SK-N-SH (cell line): ENCODE results near the gene STK35. TPM values are rescaled to one million over a fixed set of nuclear protein-coding genes. Genes with fewer than 3 reads are reported as not detected.

Experiments
- CTCF ChIA-PET: fragments of 300-600, 350-600 bp; formaldehyde crosslinking; extraction: SDS; loops from one replicate; lab custom pipeline; 2021; lab: Yijun Ruan, JAX
- POLR2A ChIA-PET: fragments of 350-600 bp; sonication (Branson Sonifier 250); formaldehyde crosslinking; extraction: SDS; loops from one replicate; lab custom pipeline; 2020; ENCODE audit warnings: antibody characterized with exemption, inconsistent platforms; lab: Yijun Ruan, JAX
- DNase-seq: peaks from one replicate; pipeline ENCODE4 v3.0.0; 2012
- H2AFZ ChIP-seq: fragments of 200-600 bp; sonication (generic); 2 replicates; pipeline ENCODE4 v1.8.1; 2016; ENCODE audit warnings: antibody characterized with exemption, mild to moderate bottlenecking, low read depth
- H3F3A ChIP-seq: fragments of 200-600 bp; sonication (generic); replicated peaks from 2 replicates; pipeline ENCODE3; 2016; ENCODE audit warnings: antibody characterized with exemption, mild to moderate bottlenecking; ENCODE audit not compliant: insufficient read depth
- H3K27ac ChIP-seq, 2 experiments: fragments of 200-500 bp in 1 of 2; fragments of 200-600 bp in 1 of 2; sonication (Bioruptor generic) in 1 of 2; sonication (generic), shearing (Covaris generic) in 1 of 2; 2 replicates each; pipeline versions ENCODE4 v1.5.1 to v1.6.1; 2014 to 2016; ENCODE audit warnings: low read depth in 2 of 2, inconsistent platforms in 1 of 2, low read length in 1 of 2, mild to moderate bottlenecking in 1 of 2, mixed read lengths in 1 of 2
- H3K27me3 ChIP-seq: fragments of 200-600 bp; sonication (generic), shearing (Covaris generic); 2 replicates; pipeline ENCODE4 v1.6.1; 2016; ENCODE audit warnings: mixed run types; ENCODE audit not compliant: insufficient read depth
- H3K36me3 ChIP-seq, 2 experiments: fragments of 200-500 bp in 1 of 2; fragments of 200-600 bp in 1 of 2; sonication (Bioruptor generic) in 1 of 2; sonication (generic) in 1 of 2; replicated peaks in 1 of 2; 2 replicates each; pipeline versions ENCODE3 to v1.5.1; 2014 to 2016; ENCODE audit warnings: low read length in 1 of 2, mild to moderate bottlenecking in 1 of 2; ENCODE audit not compliant: insufficient read depth in 2 of 2, control insufficient read depth in 1 of 2
- H3K4me1 ChIP-seq, 2 experiments: fragments of 200-500 bp in 1 of 2; fragments of 200-600 bp in 1 of 2; sonication (Bioruptor generic) in 1 of 2; sonication (generic), shearing (Covaris generic) in 1 of 2; 2 replicates each; pipeline versions ENCODE4 v1.5.1 to v1.6.1; 2014 to 2016; ENCODE audit warnings: low read depth in 1 of 2, low read length in 1 of 2, mixed run types in 1 of 2; ENCODE audit not compliant: insufficient read depth in 2 of 2, control insufficient read depth in 1 of 2
- H3K4me2 ChIP-seq: fragments of 200-600 bp; sonication (generic), shearing (Covaris generic); 2 replicates; pipeline ENCODE4 v1.6.1; 2017; ENCODE audit warnings: mixed run types
- H3K4me3 ChIP-seq, 2 experiments: fragments of 200-500 bp in 1 of 2; fragments of 200-600 bp in 1 of 2; sonication (Bioruptor generic) in 1 of 2; sonication (generic), shearing (Covaris generic) in 1 of 2; 2 replicates each; pipeline versions ENCODE4 v1.5.1 to v1.8.1; 2014 to 2016; ENCODE audit warnings: low read depth in 2 of 2, inconsistent platforms in 1 of 2, low read length in 1 of 2, mild to moderate bottlenecking in 1 of 2, mixed read lengths in 1 of 2, moderate library complexity in 1 of 2
- H3K79me2 ChIP-seq: fragments of 200-600 bp; sonication (generic); 2 replicates; pipeline ENCODE4 v1.8.1; 2017; ENCODE audit warnings: mild to moderate bottlenecking; ENCODE audit not compliant: insufficient read depth
- H3K9ac ChIP-seq: fragments of 200-600 bp; sonication (generic); 2 replicates; pipeline ENCODE4 v1.6.1; 2017; ENCODE audit warnings: mixed run types
- H3K9me2 ChIP-seq: fragments of 200-600 bp; sonication (generic); 2 replicates; pipeline ENCODE4 v1.6.1; 2017; ENCODE audit warnings: mixed run types
- H3K9me3 ChIP-seq: fragments of 200-600 bp; sonication (generic); 2 replicates; pipeline ENCODE4 v1.6.1; 2017; ENCODE audit warnings: mixed run types, mild to moderate bottlenecking, moderate library complexity
- H4K20me1 ChIP-seq: fragments of 200-600 bp; sonication (generic); 2 replicates; pipeline ENCODE4 v1.6.1; 2017; ENCODE audit warnings: mild to moderate bottlenecking, mixed run types; ENCODE audit not compliant: insufficient read depth
- CHD2 ChIP-seq: fragments of 150-350 bp; IDR thresholded peaks from 2 replicates; pipeline ENCODE4 v1.6.1; 2018; ENCODE audit warnings: low read length; ENCODE audit not compliant: partially characterized antibody
- ELF1 ChIP-seq: IDR thresholded peaks from 2 replicates; pipeline ENCODE4 v1.4.0; 2012
- EP300 ChIP-seq, 2 experiments: IDR thresholded peaks; 2 replicates each; pipeline versions ENCODE4 v1.4.0 to v1.6.1; 2012; ENCODE audit warnings: borderline replicate concordance in 1 of 2, low read depth in 1 of 2, low read length in 1 of 2
- EZH2phosphoT487 ChIP-seq: fragments of 200-600 bp; sonication (generic); IDR thresholded peaks from 2 replicates; pipeline ENCODE4 v1.6.1; 2017; ENCODE audit warnings: low read depth, mixed run types, mild to moderate bottlenecking, antibody characterized with exemption, moderate library complexity, borderline replicate concordance
- FOXJ3 ChIP-seq: sonication (generic); formaldehyde crosslinking; IDR thresholded peaks from 2 replicates; pipeline ENCODE4 v1.5.1; 2020; ENCODE audit warnings: mild to moderate bottlenecking, missing genetic modification reagents
- GABPA ChIP-seq: IDR thresholded peaks from 2 replicates; pipeline ENCODE4 v1.4.0; 2012; ENCODE audit warnings: low read depth, mild to moderate bottlenecking
- GATA2 ChIP-seq: sonication (generic); formaldehyde crosslinking; IDR thresholded peaks from 2 replicates; pipeline ENCODE4 v1.5.0; 2020; ENCODE audit warnings: mild to moderate bottlenecking, missing genetic modification reagents
- JUND ChIP-seq: IDR thresholded peaks from 2 replicates; pipeline ENCODE4 v1.4.0; 2012
- MAX ChIP-seq: IDR thresholded peaks from 2 replicates; pipeline ENCODE4 v1.4.0; 2012; ENCODE audit warnings: low read depth
- MEF2A ChIP-seq: IDR thresholded peaks from 2 replicates; pipeline ENCODE4 v1.4.0; 2012; ENCODE audit warnings: low read depth, borderline replicate concordance
- MXI1 ChIP-seq: IDR thresholded peaks from 2 replicates; pipeline ENCODE4 v1.6.1; 2012; ENCODE audit warnings: mild to moderate bottlenecking, low read depth, low read length, improper control_type of control experiment
- NFIC ChIP-seq: IDR thresholded peaks from 2 replicates; pipeline ENCODE4 v1.4.0; 2012; ENCODE audit warnings: borderline replicate concordance
- PBX3 ChIP-seq: IDR thresholded peaks from 2 replicates; pipeline ENCODE4; 2012
- POLR2AphosphoS5 ChIP-seq: IDR thresholded peaks from 2 replicates; pipeline ENCODE4 v1.6.1; 2012; ENCODE audit warnings: low read depth, low read length
- RCOR1 ChIP-seq: fragments of 150-350 bp; IDR thresholded peaks from 2 replicates; pipeline ENCODE4 v1.6.1; 2017; ENCODE audit warnings: antibody characterized with exemption, low read length
- RFX5 ChIP-seq: IDR thresholded peaks from 2 replicates; pipeline ENCODE4 v1.6.1; 2012; ENCODE audit warnings: mild to moderate bottlenecking, improper control_type of control experiment, low read length
- SIN3A ChIP-seq: IDR thresholded peaks from 2 replicates; pipeline ENCODE4 v1.6.1; 2012; ENCODE audit warnings: low read depth, mild to moderate bottlenecking, low read length, moderate library complexity, borderline replicate concordance
- SMC3 ChIP-seq: IDR thresholded peaks from 2 replicates; pipeline ENCODE4 v1.6.1; 2012; ENCODE audit warnings: low read depth, low read length, improper control_type of control experiment
- TEAD4 ChIP-seq: IDR thresholded peaks from 2 replicates; pipeline ENCODE4 v1.4.0; 2012; ENCODE audit warnings: mild to moderate bottlenecking, borderline replicate concordance; ENCODE audit not compliant: insufficient read depth
- ZBTB33 ChIP-seq: IDR thresholded peaks from 2 replicates; pipeline ENCODE4 v1.4.0; 2012; ENCODE audit warnings: low read depth, borderline replicate concordance
- WGBS: methylation state at CpG from one replicate; pipeline ENCODE4 v1.1.6; 2017; ENCODE audit warnings: low lambda C conversion rate; 5-methylcytosine and 5-hydroxymethylcytosine counted together
- polyA plus RNA-seq, 3 experiments: library from polyadenylated mRNA; depleted of rRNA; stranded (reverse); fragments of >200 nt; gene quantifications; 2 replicates each; pipeline ENCODE4 v1.2.3, GENCODE V29; 2012
- TF ChIP-seq, protein P1 (sequence below): fragments of 200-600 bp; sonication (generic); IDR thresholded peaks from 2 replicates; pipeline ENCODE4 v1.6.1; 2017; ENCODE audit warnings: antibody characterized with exemption, mild to moderate bottlenecking, moderate library complexity
- TF ChIP-seq, protein P2 (sequence below): IDR thresholded peaks from 2 replicates; pipeline ENCODE4 v1.4.0; 2012; ENCODE audit warnings: low read depth, borderline replicate concordance

Gene STK35
- polyA plus RNA-seq, 1 of the 3 experiments (the other 2 are of a cell fraction), result 6.7 TPM

GRCh38 chr20:2162823-2163166, 61.2 kb downstream of the STK35 start:
- Histone ChIP-seq H3K4me1 (no peaks in the 10 kb centered on the region), H3K36me3 (no peaks in the 10 kb centered on the region), H4K20me1 (no peaks in the 10 kb centered on the region), H3K4me2 (no peak overlapping the region), H3K4me3 (no peak overlapping the region), H3K27ac (no peak overlapping the region), H2AFZ (no peak overlapping the region), H3F3A (no peaks in the 10 kb centered on the region), H3K9ac (no peak overlapping the region), H3K79me2 (no peaks in the 10 kb centered on the region), H3K9me2 (no peaks in the 10 kb centered on the region), H3K9me3 (no peaks in the 10 kb centered on the region), H3K27me3 (no peaks in the 10 kb centered on the region)
- CTCF ChIA-PET, result interaction anchor here (3.1 to 5.1 kb wide), 2 partner anchors 11 to 156 kb away, joined by 13 to 46 read pairs; no protein-coding TSS in a partner anchor
- TF ChIP-seq, protein P1, sequence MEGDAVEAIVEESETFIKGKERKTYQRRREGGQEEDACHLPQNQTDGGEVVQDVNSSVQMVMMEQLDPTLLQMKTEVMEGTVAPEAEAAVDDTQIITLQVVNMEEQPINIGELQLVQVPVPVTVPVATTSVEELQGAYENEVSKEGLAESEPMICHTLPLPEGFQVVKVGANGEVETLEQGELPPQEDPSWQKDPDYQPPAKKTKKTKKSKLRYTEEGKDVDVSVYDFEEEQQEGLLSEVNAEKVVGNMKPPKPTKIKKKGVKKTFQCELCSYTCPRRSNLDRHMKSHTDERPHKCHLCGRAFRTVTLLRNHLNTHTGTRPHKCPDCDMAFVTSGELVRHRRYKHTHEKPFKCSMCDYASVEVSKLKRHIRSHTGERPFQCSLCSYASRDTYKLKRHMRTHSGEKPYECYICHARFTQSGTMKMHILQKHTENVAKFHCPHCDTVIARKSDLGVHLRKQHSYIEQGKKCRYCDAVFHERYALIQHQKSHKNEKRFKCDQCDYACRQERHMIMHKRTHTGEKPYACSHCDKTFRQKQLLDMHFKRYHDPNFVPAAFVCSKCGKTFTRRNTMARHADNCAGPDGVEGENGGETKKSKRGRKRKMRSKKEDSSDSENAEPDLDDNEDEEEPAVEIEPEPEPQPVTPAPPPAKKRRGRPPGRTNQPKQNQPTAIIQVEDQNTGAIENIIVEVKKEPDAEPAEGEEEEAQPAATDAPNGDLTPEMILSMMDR, result no peak
- TF ChIP-seq MEF2A (no peak), TEAD4 (no peak), MAX (no peak), JUND (no peak), CHD2 (no peak), PBX3 (no peak), FOXJ3 (no peak), ZBTB33 (no peak), RFX5 (no peak), GABPA (no peak), POLR2AphosphoS5 (no peak), EZH2phosphoT487 (no peak)
- POLR2A ChIA-PET, result no interaction called here
- DNase-seq, result no peak
- 71% methylated on average over 3 of the region's 11 CpGs for WGBS

- Histone ChIP-seq H3K9me3 (no peaks in the 10 kb centered on the region), H3K4me1 (no peaks in the 10 kb centered on the region), H3K4me3 (no peak overlapping the region), H3K36me3 (no peaks in the 10 kb centered on the region), H2AFZ (no peak overlapping the region), H3F3A (no peaks in the 10 kb centered on the region), H3K27me3 (no peaks in the 10 kb centered on the region), H3K27ac (no peak overlapping the region), H3K9ac (no peak overlapping the region), H4K20me1 (no peaks in the 10 kb centered on the region), H3K9me2 (no peaks in the 10 kb centered on the region), H3K79me2 (no peaks in the 10 kb centered on the region), H3K4me2 (no peak overlapping the region)
- CTCF ChIA-PET, result interaction anchor here (3.1 to 5.1 kb wide), 2 partner anchors 10 to 156 kb away, joined by 13 to 46 read pairs; no protein-coding TSS in a partner anchor
- DNase-seq, result no peak
- WGBS, result 36% methylated on average over 8 of the region's 8 CpGs
- POLR2A ChIA-PET, result no interaction called here
- TF ChIP-seq EP300 (IDR thresholded peaks at IDR 0.05; ENCODE audit: borderline replicate concordance in 1 of 2, low read depth in 1 of 2, low read length in 1 of 2) (no peak), MEF2A (no peak), RCOR1 (no peak), SIN3A (no peak), SMC3 (no peak), ZBTB33 (no peak), GATA2 (no peak), CHD2 (no peak), NFIC (no peak), ELF1 (no peak), MXI1 (no peak)
- TF ChIP-seq, protein P2, sequence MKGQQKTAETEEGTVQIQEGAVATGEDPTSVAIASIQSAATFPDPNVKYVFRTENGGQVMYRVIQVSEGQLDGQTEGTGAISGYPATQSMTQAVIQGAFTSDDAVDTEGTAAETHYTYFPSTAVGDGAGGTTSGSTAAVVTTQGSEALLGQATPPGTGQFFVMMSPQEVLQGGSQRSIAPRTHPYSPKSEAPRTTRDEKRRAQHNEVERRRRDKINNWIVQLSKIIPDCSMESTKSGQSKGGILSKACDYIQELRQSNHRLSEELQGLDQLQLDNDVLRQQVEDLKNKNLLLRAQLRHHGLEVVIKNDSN, result no peak
Observed at GRCh38 chr20:2163312-2163711, 61.7 kb downstream of the STK35 start.
